ENCODE results near the gene DAB2IP.

DNA sequence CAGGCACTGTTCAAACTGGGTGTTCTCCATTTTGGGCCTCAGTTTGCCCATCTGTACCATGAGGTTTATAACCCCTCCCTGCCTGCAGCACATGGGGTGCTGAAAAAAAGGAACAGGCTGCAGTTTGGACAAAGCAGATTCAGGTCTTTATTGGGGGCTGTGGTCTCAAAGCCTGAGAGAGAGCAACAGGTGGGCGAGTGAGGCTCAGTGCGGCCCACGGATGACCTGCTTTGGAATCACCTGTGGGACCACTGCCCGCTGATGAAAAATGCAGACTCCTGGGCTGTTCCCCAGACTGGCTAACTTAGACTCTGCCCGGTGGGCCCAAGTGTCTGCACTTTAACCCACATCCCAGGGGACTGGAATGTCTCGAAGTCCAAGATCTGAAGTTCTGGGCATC lies 11.8 kb upstream of the DAB2IP start:
- TF ChIP-seq CTCF (IDR thresholded peaks at IDR 0.05) (no peak), POLR2A (IDR thresholded peaks at IDR 0.05) (no peak)

Data from stomach (tissue), 4 donors.